DMS153 treated with DMSO at 0.1 percent for 48 hours (cell line): ENCODE data around the gene ATM.
"Not testable (repeated sequence)": the region's sequence is repeated elsewhere in the genome, so short reads cannot be mapped to it uniquely, and the experiment has no call there.

Source experiments
- DNase-seq: peaks from one replicate; lab custom pipeline; 2025; ENCODE audit not compliant: unreplicated experiment; lab: John Stamatoyannopoulos, UW

The ATM gene

GRCh38 chr11:108370315-108370714, 147.4 kb downstream of the ATM start:
- no peak for DNase-seq

GRCh38 chr11:108370990-108371389, 148.1 kb downstream of the ATM start:
- no peak for DNase-seq

- DNase-seq, result not testable (repeated sequence)
Observed at GRCh38 chr11:108373505-108373904, 150.6 kb downstream of the ATM start.

- no peak for DNase-seq
Observed at GRCh38 chr11:108388576-108388975, 165.7 kb downstream of the ATM start.

- no peak for DNase-seq
Observed at GRCh38 chr11:108392353-108392752, 169.5 kb downstream of the ATM start.

- no peak for DNase-seq
Observed at GRCh38 chr11:108393046-108393445, 170.2 kb downstream of the ATM start.

- no peak for DNase-seq
Observed at GRCh38 chr11:108394744-108395284, 171.9 kb downstream of the ATM start.

- not testable (repeated sequence) for DNase-seq
Observed at GRCh38 chr11:108396672-108397071, 173.8 kb downstream of the ATM start.

GRCh38 chr11:108398439-108398838, 175.6 kb downstream of the ATM start:
- no peak for DNase-seq

GRCh38 chr11:108402241-108402640, 179.4 kb downstream of the ATM start:
- DNase-seq, result no peak

GRCh38 chr11:108403052-108403451, 180.2 kb downstream of the ATM start:
- DNase-seq, result no peak

GRCh38 chr11:108405706-108406105, 182.8 kb downstream of the ATM start:
- DNase-seq, result no peak

GRCh38 chr11:108414958-108415357, 192.1 kb downstream of the ATM start:
- DNase-seq, result no peak

- DNase-seq, result not testable (repeated sequence)
Observed at GRCh38 chr11:108417551-108417950, 194.7 kb downstream of the ATM start.
